Amniotic stem cell (primary cell): ENCODE results near the gene CDC42BPB.
"Not testable (repeated sequence)": the region's sequence is repeated elsewhere in the genome, so short reads cannot be mapped to it uniquely, and the experiment has no call there.

Experiments
- DNase-seq: peaks from one replicate; lab custom pipeline; 2025; lab: John Stamatoyannopoulos, UW

CDC42BPB gene

GRCh38 chr14:103052407-103052806, 4.9 kb downstream of the CDC42BPB start:
- DNase-seq, result no peak

- DNase-seq, result no peak
Measured at GRCh38 chr14:103050935-103051334, 6.4 kb downstream of the CDC42BPB start.

- not testable (repeated sequence) for DNase-seq
Measured at GRCh38 chr14:103047453-103047852, 9.9 kb downstream of the CDC42BPB start.

GRCh38 chr14:103045371-103045869, 11.9 kb downstream of the CDC42BPB start:
- no peak for DNase-seq

GRCh38 chr14:103043257-103044015, 13.9 kb downstream of the CDC42BPB start:
- DNase-seq, result no peak

- DNase-seq, result no peak
Measured at GRCh38 chr14:103041464-103041863, 15.9 kb downstream of the CDC42BPB start.

GRCh38 chr14:103033681-103034096, 23.7 kb downstream of the CDC42BPB start:
- DNase-seq, result no peak

GRCh38 chr14:103031956-103032355, 25.4 kb downstream of the CDC42BPB start:
- no peak for DNase-seq

GRCh38 chr14:103031566-103031911, 25.8 kb downstream of the CDC42BPB start:
- no peak for DNase-seq

GRCh38 chr14:103030741-103031565, 26.4 kb downstream of the CDC42BPB start:
- no peak for DNase-seq

GRCh38 chr14:103029936-103030335, 27.4 kb downstream of the CDC42BPB start:
- no peak for DNase-seq

- no peak for DNase-seq
Measured at GRCh38 chr14:103028772-103029171, 28.6 kb downstream of the CDC42BPB start.

GRCh38 chr14:103028161-103028767, 29.1 kb downstream of the CDC42BPB start:
- no peak for DNase-seq

- DNase-seq, result no peak
Measured at GRCh38 chr14:103027451-103027850, 29.9 kb downstream of the CDC42BPB start.

- DNase-seq, result no peak
Measured at GRCh38 chr14:103026988-103027387, 30.4 kb downstream of the CDC42BPB start.

- not testable (repeated sequence) for DNase-seq
Measured at GRCh38 chr14:103026196-103026595, 31.2 kb downstream of the CDC42BPB start.

- DNase-seq, result no peak
Measured at GRCh38 chr14:103023881-103024473, 33.4 kb downstream of the CDC42BPB start.

GRCh38 chr14:103022685-103023044, 34.7 kb downstream of the CDC42BPB start:
- no peak for DNase-seq

- no peak for DNase-seq
Measured at GRCh38 chr14:103022002-103022684, 35.2 kb downstream of the CDC42BPB start.

GRCh38 chr14:103021684-103022001, 35.7 kb downstream of the CDC42BPB start:
- no peak for DNase-seq

GRCh38 chr14:103020271-103021170, 36.8 kb downstream of the CDC42BPB start:
- DNase-seq, result no peak
